HepG2 (cell line): ENCODE measurements around the gene SNAI3. TPM values are rescaled to one million over a fixed set of nuclear protein-coding genes. Genes with fewer than 3 reads are reported as not detected.

ENCODE experiments used
- DNMT1 ChIP-seq: sonication (generic); formaldehyde crosslinking; IDR thresholded peaks from 2 replicates; pipeline ENCODE4 v1.5.1; 2020; ENCODE audit warnings: mild to moderate bottlenecking, missing genetic modification reagents
- HDAC6 ChIP-seq: fragments of 200-600 bp; sonication (generic); IDR thresholded peaks from 2 replicates; pipeline ENCODE4 v1.7.0; 2017; ENCODE audit warnings: mild to moderate bottlenecking, antibody characterized with exemption, low read length, low read depth
- NAIF1 ChIP-seq: sonication (generic); formaldehyde crosslinking; IDR thresholded peaks from 2 replicates; pipeline ENCODE4 v1.5.0; 2020; ENCODE audit warnings: mild to moderate bottlenecking, missing genetic modification reagents, borderline replicate concordance
- NFKB2 ChIP-seq: sonication (generic); formaldehyde crosslinking; IDR thresholded peaks from 2 replicates; pipeline ENCODE4 v1.4.0; 2020; ENCODE audit warnings: missing genetic modification reagents, borderline replicate concordance
- NFYB ChIP-seq: sonication (generic); formaldehyde crosslinking; IDR thresholded peaks from 2 replicates; pipeline ENCODE4 v1.4.0; 2020; ENCODE audit warnings: missing genetic modification reagents
- PAWR ChIP-seq: sonication (generic); formaldehyde crosslinking; IDR thresholded peaks from 2 replicates; pipeline ENCODE4 v1.4.0; 2020; ENCODE audit warnings: missing genetic modification reagents, mild to moderate bottlenecking, borderline replicate concordance
- PHB2 ChIP-seq: fragments of 450-650 bp; IDR thresholded peaks from 2 replicates; pipeline ENCODE4 v1.6.1; 2018; ENCODE audit not compliant: partially characterized antibody
- PPARG ChIP-seq: conservative IDR thresholded peaks from 2 replicates; pipeline ENCODE4 v1.6.1; 2016; ENCODE audit warnings: missing biosample characterization, missing genetic modification reagents
- RBFOX2 ChIP-seq: fragments of 200-400 bp; formaldehyde crosslinking; IDR thresholded peaks from 2 replicates; pipeline ENCODE4 v1.6.1; 2017; ENCODE audit warnings: low read depth, mild to moderate bottlenecking, low read length
- REXO4 ChIP-seq: sonication (generic); formaldehyde crosslinking; IDR thresholded peaks from 2 replicates; pipeline ENCODE4 v1.8.0; 2022; ENCODE audit warnings: missing genetic modification reagents, mild to moderate bottlenecking, borderline replicate concordance
- SUZ12 ChIP-seq: fragments of 150-350 bp; IDR thresholded peaks from 2 replicates; pipeline ENCODE4 v1.6.1; 2014; ENCODE audit warnings: low read depth, low read length
- TSC22D2 ChIP-seq: sonication (generic); formaldehyde crosslinking; IDR thresholded peaks from 2 replicates; pipeline ENCODE4 v1.5.1; 2020; ENCODE audit warnings: missing genetic modification reagents, mild to moderate bottlenecking, borderline replicate concordance
- YY1 ChIP-seq: IDR thresholded peaks from 2 replicates; pipeline ENCODE4 v1.6.1; 2011; ENCODE audit warnings: low read length, low read depth, moderate library complexity, mild to moderate bottlenecking; ENCODE audit not compliant: insufficient read depth, insufficient replicate concordance
- ZC3H4 ChIP-seq: sonication (generic); formaldehyde crosslinking; IDR thresholded peaks from 2 replicates; pipeline ENCODE4 v1.4.0; 2020; ENCODE audit warnings: missing genetic modification reagents, borderline replicate concordance
- ZKSCAN5 ChIP-seq: sonication (generic); formaldehyde crosslinking; IDR thresholded peaks from 2 replicates; pipeline ENCODE4 v1.5.1; 2020; ENCODE audit warnings: mild to moderate bottlenecking, missing genetic modification reagents
- ZNF101 ChIP-seq: sonication (generic); formaldehyde crosslinking; IDR thresholded peaks from 2 replicates; pipeline ENCODE4 v1.4.0; 2020; ENCODE audit warnings: mild to moderate bottlenecking, low read depth, missing genetic modification reagents, borderline replicate concordance
- ZNF34 ChIP-seq: sonication (generic); formaldehyde crosslinking; IDR thresholded peaks from 2 replicates; pipeline ENCODE4 v1.4.0; 2020; ENCODE audit warnings: mild to moderate bottlenecking, missing genetic modification reagents, borderline replicate concordance
- ZNF441 ChIP-seq: sonication (generic); formaldehyde crosslinking; IDR thresholded peaks from 2 replicates; pipeline ENCODE4 v1.7.0; 2021; ENCODE audit warnings: missing genetic modification reagents, borderline replicate concordance
- ZNF484 ChIP-seq: sonication (generic); formaldehyde crosslinking; IDR thresholded peaks from 2 replicates; pipeline ENCODE4 v1.5.1; 2020; ENCODE audit warnings: mild to moderate bottlenecking, low read depth, missing genetic modification reagents, borderline replicate concordance
- ZNF558 ChIP-seq: sonication (generic); formaldehyde crosslinking; IDR thresholded peaks from 2 replicates; pipeline ENCODE4 v1.9.0; 2022; ENCODE audit warnings: mild to moderate bottlenecking, missing genetic modification reagents, borderline replicate concordance
- ZNF629 ChIP-seq: sonication (generic); formaldehyde crosslinking; conservative IDR thresholded peaks from 2 replicates; pipeline ENCODE4 v1.5.0; 2020; ENCODE audit warnings: missing genetic modification reagents
- ZNF891 ChIP-seq: sonication (generic); formaldehyde crosslinking; IDR thresholded peaks from 2 replicates; pipeline ENCODE4 v1.5.0; 2020; ENCODE audit warnings: mild to moderate bottlenecking, missing genetic modification reagents
- ZSCAN22 ChIP-seq: sonication (generic); formaldehyde crosslinking; IDR thresholded peaks from 2 replicates; pipeline ENCODE4 v1.4.0; 2020; ENCODE audit warnings: mild to moderate bottlenecking, missing genetic modification reagents
- polyA plus RNA-seq, 8 experiments: library from polyadenylated mRNA; depleted of rRNA in 3 of 8; stranded (reverse) in 7 of 8; unstranded in 1 of 8; fragments of >200 nt; fragmentation: Illumina TruSeq in 4 of 8; extraction: Trizol in 4 of 8; gene quantifications; 2 replicates each; pipeline versions ENCODE4 v1.2.1 to v1.2.3, GENCODE V29; 2011 to 2016; ENCODE audit warnings: low read depth in 4 of 8, missing spikeins in 1 of 8, mixed read lengths in 1 of 8; ENCODE audit not compliant: insufficient read depth in 1 of 8
- total RNA-seq, 5 experiments: library from RNA; depleted of rRNA; stranded (reverse); fragments of >200 nt; fragmentation: Illumina TruSeq; extraction: Trizol; gene quantifications; 2 replicates each; pipeline ENCODE4 v1.2.3, GENCODE V29; 2016; ENCODE audit warnings: low read depth in 1 of 5
- TF ChIP-seq, protein P1 (sequence below): sonication (generic); formaldehyde crosslinking; IDR thresholded peaks from 2 replicates; pipeline ENCODE4 v1.8.0; 2022; ENCODE audit warnings: missing genetic modification reagents, low read depth, mild to moderate bottlenecking, borderline replicate concordance
- TF ChIP-seq, protein P2 (sequence below): sonication (generic); formaldehyde crosslinking; IDR thresholded peaks from 2 replicates; pipeline ENCODE4 v1.5.1; 2020; ENCODE audit warnings: missing genetic modification reagents, mild to moderate bottlenecking, borderline replicate concordance
- TF ChIP-seq, protein P3 (sequence below): sonication (generic); formaldehyde crosslinking; IDR thresholded peaks from 2 replicates; pipeline ENCODE4 v1.4.0; 2020; ENCODE audit warnings: missing genetic modification reagents

SNAI3 gene
- total and polyA plus RNA-seq, 2 of the 13 experiments (the other 11 are each of a cell fraction or from before 2014, with no cell fraction given), result 0.09 to 0.18 TPM

DNA sequence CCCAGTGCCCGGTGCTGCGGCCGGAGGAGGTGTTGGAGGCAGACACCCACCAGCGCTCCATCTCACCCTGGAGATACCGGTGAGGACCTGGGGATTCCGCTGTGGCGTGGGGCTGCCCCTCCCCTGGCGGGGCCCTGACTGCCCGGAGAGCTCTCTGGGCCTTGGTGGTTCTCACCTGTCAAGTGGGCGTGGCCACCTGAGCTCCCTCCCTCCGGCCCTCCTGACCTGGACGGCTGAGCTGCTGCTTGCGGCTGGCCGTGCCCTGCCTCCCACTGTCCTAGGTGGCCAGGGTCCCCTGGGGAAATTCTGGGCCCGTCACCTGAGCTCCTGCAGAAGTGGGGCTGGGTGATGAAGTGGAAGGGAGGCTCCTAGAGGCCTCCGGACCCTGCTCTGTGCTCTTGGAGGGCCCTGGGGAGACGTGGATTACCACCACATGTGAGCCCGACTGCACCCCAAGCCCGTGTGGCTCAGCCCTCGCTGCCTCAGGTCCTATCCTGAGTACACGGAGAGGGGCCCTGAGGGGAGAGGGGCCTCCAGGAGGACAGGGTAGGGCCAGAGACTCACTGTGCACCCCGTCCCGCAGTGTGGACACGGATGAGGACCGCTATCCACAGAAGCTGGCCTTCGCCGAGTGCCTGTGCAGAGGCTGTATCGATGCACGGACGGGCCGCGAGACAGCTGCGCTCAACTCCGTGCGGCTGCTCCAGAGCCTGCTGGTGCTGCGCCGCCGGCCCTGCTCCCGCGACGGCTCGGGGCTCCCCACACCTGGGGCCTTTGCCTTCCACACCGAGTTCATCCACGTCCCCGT, 46.9 kb downstream of the SNAI3 start (continued):
- TF ChIP-seq ZKSCAN5 (CRISPR knock-in tag) (no peak), PPARG (CRISPR knock-in tag) (no peak), ZNF441 (no peak), ZNF484 (CRISPR knock-in tag) (no peak), ZC3H4 (CRISPR knock-in tag) (no peak), DNMT1 (CRISPR knock-in tag) (no peak), ZNF891 (CRISPR knock-in tag) (0 out of 2 replicates have a peak, but pooled peaks have one; percentile 60), REXO4 (CRISPR knock-in tag) (no peak), YY1 (no peak), ZNF101 (CRISPR knock-in tag) (0 out of 2 replicates have a peak, but pooled peaks have one; percentile 43), ZNF629 (no peak), HDAC6 (no peak), TSC22D2 (CRISPR knock-in tag) (no peak), ZNF558 (CRISPR knock-in tag) (no peak), PHB2 (no peak), NAIF1 (CRISPR knock-in tag) (no peak), PAWR (CRISPR knock-in tag) (no peak), RBFOX2 (no peak), ZNF34 (CRISPR knock-in tag) (peak; percentile 53; the same call in 1 of the 2 replicates), ZSCAN22 (CRISPR knock-in tag) (no peak), SUZ12 (no peak), NFKB2 (CRISPR knock-in tag) (no peak), NFYB (CRISPR knock-in tag) (no peak)
- TF ChIP-seq, protein P1, sequence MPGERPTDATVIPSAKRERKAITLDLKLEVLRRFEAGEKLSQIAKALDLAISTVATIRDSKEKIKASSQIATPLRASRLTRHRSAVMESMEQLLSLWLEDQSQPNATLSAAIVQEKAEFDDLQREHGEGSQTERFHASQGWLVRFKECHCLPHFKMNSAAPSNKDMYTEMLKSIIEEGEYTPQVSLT (CRISPR knock-in tag), result no peak
- TF ChIP-seq, protein P2, sequence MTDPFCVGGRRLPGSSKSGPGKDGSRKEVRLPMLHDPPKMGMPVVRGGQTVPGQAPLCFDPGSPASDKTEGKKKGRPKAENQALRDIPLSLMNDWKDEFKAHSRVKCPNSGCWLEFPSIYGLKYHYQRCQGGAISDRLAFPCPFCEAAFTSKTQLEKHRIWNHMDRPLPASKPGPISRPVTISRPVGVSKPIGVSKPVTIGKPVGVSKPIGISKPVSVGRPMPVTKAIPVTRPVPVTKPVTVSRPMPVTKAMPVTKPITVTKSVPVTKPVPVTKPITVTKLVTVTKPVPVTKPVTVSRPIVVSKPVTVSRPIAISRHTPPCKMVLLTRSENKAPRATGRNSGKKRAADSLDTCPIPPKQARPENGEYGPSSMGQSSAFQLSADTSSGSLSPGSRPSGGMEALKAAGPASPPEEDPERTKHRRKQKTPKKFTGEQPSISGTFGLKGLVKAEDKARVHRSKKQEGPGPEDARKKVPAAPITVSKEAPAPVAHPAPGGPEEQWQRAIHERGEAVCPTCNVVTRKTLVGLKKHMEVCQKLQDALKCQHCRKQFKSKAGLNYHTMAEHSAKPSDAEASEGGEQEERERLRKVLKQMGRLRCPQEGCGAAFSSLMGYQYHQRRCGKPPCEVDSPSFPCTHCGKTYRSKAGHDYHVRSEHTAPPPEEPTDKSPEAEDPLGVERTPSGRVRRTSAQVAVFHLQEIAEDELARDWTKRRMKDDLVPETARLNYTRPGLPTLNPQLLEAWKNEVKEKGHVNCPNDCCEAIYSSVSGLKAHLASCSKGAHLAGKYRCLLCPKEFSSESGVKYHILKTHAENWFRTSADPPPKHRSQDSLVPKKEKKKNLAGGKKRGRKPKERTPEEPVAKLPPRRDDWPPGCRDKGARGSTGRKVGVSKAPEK (CRISPR knock-in tag), result no peak
- TF ChIP-seq, protein P3, sequence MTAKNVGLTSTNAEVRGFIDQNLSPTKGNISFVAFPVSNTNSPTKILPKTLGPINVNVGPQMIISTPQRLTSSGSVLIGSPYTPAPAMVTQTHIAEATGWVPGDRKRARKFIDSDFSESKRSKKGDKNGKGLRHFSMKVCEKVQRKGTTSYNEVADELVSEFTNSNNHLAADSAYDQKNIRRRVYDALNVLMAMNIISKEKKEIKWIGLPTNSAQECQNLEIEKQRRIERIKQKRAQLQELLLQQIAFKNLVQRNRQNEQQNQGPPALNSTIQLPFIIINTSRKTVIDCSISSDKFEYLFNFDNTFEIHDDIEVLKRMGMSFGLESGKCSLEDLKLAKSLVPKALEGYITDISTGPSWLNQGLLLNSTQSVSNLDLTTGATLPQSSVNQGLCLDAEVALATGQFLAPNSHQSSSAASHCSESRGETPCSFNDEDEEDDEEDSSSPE (CRISPR knock-in tag), result no peak
